Measurements from ENCODE around the gene MAD1L1. TPM values are rescaled to one million over a fixed set of nuclear protein-coding genes. Genes with fewer than 3 reads are reported as not detected.

MAD1L1 gene
- polyA plus RNA-seq, 2 donors, result 18.0 to 24.9 TPM

- 94% methylated on average over 21 of the region's 21 CpGs for WGBS, 2 donors
Measured at GRCh38 chr7:1944619-1945210, 288.0 kb downstream of the MAD1L1 start.

GRCh38 chr7:1943933-1944618 is 288.7 kb downstream of the MAD1L1 start:
- Histone ChIP-seq H3K27ac (ENCODE audit: low read depth in 2 of 2, low read length in 1 of 2) (no peak overlapping the region), H3K27me3 (ENCODE audit: control insufficient read depth in 1 of 2, insufficient read depth in 2 of 2, low read length in 2 of 2) (no peaks in the 10 kb centered on the region), H3K36me3 (ENCODE audit: control insufficient read depth in 2 of 2, insufficient read depth in 2 of 2, low read length in 1 of 2) (peaks cover 0 to 4% of the 10 kb centered on the region in 2 donors), H3K4me1 (ENCODE audit: control insufficient read depth in 2 of 2, insufficient read depth in 2 of 2, low read length in 1 of 2) (peaks cover 2 to 8% of the 10 kb centered on the region in 2 donors), H3K9me3 (ENCODE audit: control insufficient read depth in 2 of 2, insufficient read depth in 1 of 2, low read depth in 1 of 2, low read length in 1 of 2) (no peaks in the 10 kb centered on the region), H3K4me3 (ENCODE audit: low read depth in 1 of 2, low read length in 2 of 2) (no peak overlapping the region)
- WGBS, 2 donors, result 76 to 79% methylated on average over 24 to 25 of the region's 25 CpGs

More at GRCh38 chr7:1944619-1945210, 288.0 kb downstream of the MAD1L1 start:
- Histone ChIP-seq H3K4me3 (ENCODE audit: low read depth in 1 of 2, low read length in 2 of 2) (no peak overlapping the region), H3K36me3 (ENCODE audit: control insufficient read depth in 2 of 2, insufficient read depth in 2 of 2, low read length in 1 of 2) (peaks cover 0 to 4% of the 10 kb centered on the region in 2 donors), H3K27me3 (ENCODE audit: control insufficient read depth in 1 of 2, insufficient read depth in 2 of 2, low read length in 2 of 2) (no peaks in the 10 kb centered on the region), H3K27ac (ENCODE audit: low read depth in 2 of 2, low read length in 1 of 2) (no peak overlapping the region), H3K9me3 (ENCODE audit: control insufficient read depth in 2 of 2, insufficient read depth in 1 of 2, low read depth in 1 of 2, low read length in 1 of 2) (no peaks in the 10 kb centered on the region), H3K4me1 (ENCODE audit: control insufficient read depth in 2 of 2, insufficient read depth in 2 of 2, low read length in 1 of 2) (peaks cover 0 to 3% of the 10 kb centered on the region in 2 donors)

- Histone ChIP-seq H3K9me3 (ENCODE audit: control insufficient read depth in 2 of 2, insufficient read depth in 1 of 2, low read depth in 1 of 2, low read length in 1 of 2) (no peaks in the 10 kb centered on the region), H3K27me3 (ENCODE audit: control insufficient read depth in 1 of 2, insufficient read depth in 2 of 2, low read length in 2 of 2) (no peaks in the 10 kb centered on the region), H3K36me3 (ENCODE audit: control insufficient read depth in 2 of 2, insufficient read depth in 2 of 2, low read length in 1 of 2) (peaks cover 0 to 4% of the 10 kb centered on the region in 2 donors), H3K4me1 (ENCODE audit: control insufficient read depth in 2 of 2, insufficient read depth in 2 of 2, low read length in 1 of 2) (peaks cover 3 to 11% of the 10 kb centered on the region in 2 donors), H3K4me3 (ENCODE audit: low read depth in 1 of 2, low read length in 2 of 2) (no peak overlapping the region), H3K27ac (ENCODE audit: low read depth in 2 of 2, low read length in 1 of 2) (no peak overlapping the region)
- WGBS, 2 donors, result 76 to 77% methylated on average over 11 of the region's 11 CpGs
Measured at GRCh38 chr7:1943326-1943725, 289.4 kb downstream of the MAD1L1 start.

- H3K36me3 ChIP-seq (ENCODE audit: control insufficient read depth in 2 of 2, insufficient read depth in 2 of 2, low read length in 1 of 2), result peaks cover 0 to 4% of the 10 kb centered on the region in 2 donors
- H3K27me3 ChIP-seq (ENCODE audit: control insufficient read depth in 1 of 2, insufficient read depth in 2 of 2, low read length in 2 of 2), result no peaks in the 10 kb centered on the region
- WGBS, 2 donors, result 65 to 81% methylated on average over 5 of the region's 5 CpGs
- H3K4me1 ChIP-seq (ENCODE audit: control insufficient read depth in 2 of 2, insufficient read depth in 2 of 2, low read length in 1 of 2), result peaks cover 3 to 11% of the 10 kb centered on the region in 2 donors
- no peaks in the 10 kb centered on the region for H3K9me3 ChIP-seq (ENCODE audit: control insufficient read depth in 2 of 2, insufficient read depth in 1 of 2, low read depth in 1 of 2, low read length in 1 of 2)
- no peak overlapping the region for H3K4me3 ChIP-seq (ENCODE audit: low read depth in 1 of 2, low read length in 2 of 2)
- H3K27ac ChIP-seq (ENCODE audit: low read depth in 2 of 2, low read length in 1 of 2), result no peak overlapping the region
Measured at GRCh38 chr7:1942941-1943289, 289.8 kb downstream of the MAD1L1 start.

GRCh38 chr7:1942243-1942940 is 290.4 kb downstream of the MAD1L1 start:
- Histone ChIP-seq H3K27me3 (ENCODE audit: control insufficient read depth in 1 of 2, insufficient read depth in 2 of 2, low read length in 2 of 2) (no peaks in the 10 kb centered on the region), H3K4me3 (ENCODE audit: low read depth in 1 of 2, low read length in 2 of 2) (no peak overlapping the region), H3K27ac (ENCODE audit: low read depth in 2 of 2, low read length in 1 of 2) (no peak overlapping the region), H3K4me1 (ENCODE audit: control insufficient read depth in 2 of 2, insufficient read depth in 2 of 2, low read length in 1 of 2) (peaks cover 3 to 11% of the 10 kb centered on the region in 2 donors), H3K36me3 (ENCODE audit: control insufficient read depth in 2 of 2, insufficient read depth in 2 of 2, low read length in 1 of 2) (peaks cover 0 to 4% of the 10 kb centered on the region in 2 donors), H3K9me3 (ENCODE audit: control insufficient read depth in 2 of 2, insufficient read depth in 1 of 2, low read depth in 1 of 2, low read length in 1 of 2) (no peaks in the 10 kb centered on the region)
- WGBS, 2 donors, result 92% methylated on average over 23 of the region's 23 CpGs

- Histone ChIP-seq H3K27ac (ENCODE audit: low read depth in 2 of 2, low read length in 1 of 2) (no peak overlapping the region), H3K4me1 (ENCODE audit: control insufficient read depth in 2 of 2, insufficient read depth in 2 of 2, low read length in 1 of 2) (peaks cover 3 to 11% of the 10 kb centered on the region in 2 donors), H3K36me3 (ENCODE audit: control insufficient read depth in 2 of 2, insufficient read depth in 2 of 2, low read length in 1 of 2) (peaks cover 0 to 5% of the 10 kb centered on the region in 2 donors), H3K4me3 (ENCODE audit: low read depth in 1 of 2, low read length in 2 of 2) (no peak overlapping the region), H3K27me3 (ENCODE audit: control insufficient read depth in 1 of 2, insufficient read depth in 2 of 2, low read length in 2 of 2) (no peaks in the 10 kb centered on the region), H3K9me3 (ENCODE audit: control insufficient read depth in 2 of 2, insufficient read depth in 1 of 2, low read depth in 1 of 2, low read length in 1 of 2) (no peaks in the 10 kb centered on the region)
- 85 to 87% methylated on average over 30 of the region's 30 CpGs for WGBS, 2 donors
Measured at GRCh38 chr7:1941464-1942242, 291.1 kb downstream of the MAD1L1 start.

- Histone ChIP-seq H3K9me3 (ENCODE audit: control insufficient read depth in 2 of 2, insufficient read depth in 1 of 2, low read depth in 1 of 2, low read length in 1 of 2) (no peaks in the 10 kb centered on the region), H3K27ac (ENCODE audit: low read depth in 2 of 2, low read length in 1 of 2) (peak overlapping the region in 1 of 2 donors; percentile 29), H3K4me3 (ENCODE audit: low read depth in 1 of 2, low read length in 2 of 2) (no peak overlapping the region), H3K36me3 (ENCODE audit: control insufficient read depth in 2 of 2, insufficient read depth in 2 of 2, low read length in 1 of 2) (peaks cover 0 to 7% of the 10 kb centered on the region in 2 donors), H3K27me3 (ENCODE audit: control insufficient read depth in 1 of 2, insufficient read depth in 2 of 2, low read length in 2 of 2) (no peaks in the 10 kb centered on the region), H3K4me1 (ENCODE audit: control insufficient read depth in 2 of 2, insufficient read depth in 2 of 2, low read length in 1 of 2) (peaks cover 3 to 11% of the 10 kb centered on the region in 2 donors)
- WGBS, 2 donors, result 73 to 88% methylated on average over 16 of the region's 16 CpGs
Measured at GRCh38 chr7:1940863-1941262, 291.9 kb downstream of the MAD1L1 start.

GRCh38 chr7:1940402-1940786 is 292.4 kb downstream of the MAD1L1 start:
- peaks cover 0 to 7% of the 10 kb centered on the region in 2 donors for H3K36me3 ChIP-seq (ENCODE audit: control insufficient read depth in 2 of 2, insufficient read depth in 2 of 2, low read length in 1 of 2)
- 68 to 70% methylated on average over 21 of the region's 21 CpGs for WGBS, 2 donors
- peaks cover 3 to 11% of the 10 kb centered on the region in 2 donors for H3K4me1 ChIP-seq (ENCODE audit: control insufficient read depth in 2 of 2, insufficient read depth in 2 of 2, low read length in 1 of 2)
- no peaks in the 10 kb centered on the region for H3K9me3 ChIP-seq (ENCODE audit: control insufficient read depth in 2 of 2, insufficient read depth in 1 of 2, low read depth in 1 of 2, low read length in 1 of 2)
- H3K4me3 ChIP-seq (ENCODE audit: low read depth in 1 of 2, low read length in 2 of 2), result peak overlapping the region in 1 of 2 donors; percentile 39
- H3K27me3 ChIP-seq (ENCODE audit: control insufficient read depth in 1 of 2, insufficient read depth in 2 of 2, low read length in 2 of 2), result no peaks in the 10 kb centered on the region
- H3K27ac ChIP-seq (ENCODE audit: low read depth in 2 of 2, low read length in 1 of 2), result no peak overlapping the region

All from esophagus (tissue), 2 donors.